Limb (tissue), 2 donors: Measurements from ENCODE around the gene BOLL.
"Not testable (repeated sequence)": the region's sequence is repeated elsewhere in the genome, so short reads cannot be mapped to it uniquely, and the experiment has no call there.

Experiments
- DNase-seq, 2 donors: peaks; one replicate each; pipeline ENCODE4 v3.0.0-alpha.2; 2016; ENCODE audit errors: extremely low spot score in 2 of 2

Gene BOLL

GRCh38 chr2:197784956-197785941, at the start of gene BOLL:
Gene BOLL (minus strand): TSS chr2:197785319. CDS start chr2:197781850, 3,469 bp downstream.
- peak in 1 of 2 donors; percentile 27 for DNase-seq

DNA sequence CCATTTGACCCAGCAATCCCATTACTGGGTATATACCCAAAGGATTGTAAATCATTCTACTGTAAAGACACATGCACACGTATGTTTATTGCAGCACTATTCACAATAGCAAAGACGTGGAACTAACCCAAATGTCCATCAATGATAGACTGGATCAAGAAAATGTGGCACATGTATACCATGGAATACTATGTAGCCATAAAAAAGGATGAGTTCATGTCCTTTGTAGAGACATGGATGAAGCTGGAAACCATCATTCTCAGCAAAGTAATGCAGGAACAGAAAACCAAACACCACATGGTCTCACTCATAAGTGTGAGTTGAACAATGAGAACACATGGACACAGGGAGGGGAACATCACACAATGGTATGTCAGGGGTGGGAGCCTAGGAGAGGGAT, 49.7 kb upstream of the BOLL start:
- not testable (repeated sequence) for DNase-seq

- DNase-seq: no peak
These were observed 43.5 kb upstream of the BOLL start for GRCh38 chr2:197828464-197829135.

DNA sequence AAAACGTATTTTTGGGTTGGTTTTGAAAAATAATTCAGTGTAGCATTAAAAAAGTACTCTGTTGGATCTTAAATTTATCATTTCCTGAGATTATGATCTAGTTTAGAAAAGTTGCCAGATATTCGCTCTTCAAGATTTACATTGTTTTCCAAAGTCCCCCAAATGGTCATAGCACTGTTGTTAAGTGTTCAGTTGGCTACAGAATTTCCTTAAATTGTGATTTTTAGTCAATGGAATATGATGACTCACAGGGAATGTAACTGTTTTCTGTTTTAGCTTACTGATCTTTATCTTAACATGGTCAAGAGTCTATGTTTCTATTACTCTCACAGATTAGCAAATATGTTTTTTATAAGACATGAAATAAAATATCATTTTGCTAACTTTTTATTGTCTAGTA, 42.5 kb upstream of the BOLL start:
- DNase-seq: no peak

DNA sequence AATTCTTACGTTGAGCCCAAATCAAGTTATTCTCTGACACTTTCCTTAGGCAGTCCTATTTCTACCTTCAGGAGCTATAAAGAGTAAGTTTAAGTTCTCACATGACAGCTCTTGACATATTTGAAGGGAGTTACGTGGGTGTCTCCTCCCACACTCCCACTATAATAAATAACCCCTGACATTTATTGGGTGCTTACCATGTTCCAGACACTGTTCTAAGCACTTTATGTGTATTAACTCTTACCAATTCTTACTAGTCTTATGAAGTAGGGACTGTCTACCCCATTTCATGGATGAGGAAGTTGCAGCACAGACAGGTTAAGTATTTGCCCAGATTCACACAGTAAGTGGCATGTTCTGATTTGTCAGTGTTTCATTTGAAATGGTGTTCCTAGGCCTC, 37.2 kb upstream of the BOLL start:
- DNase-seq: no peak

DNA sequence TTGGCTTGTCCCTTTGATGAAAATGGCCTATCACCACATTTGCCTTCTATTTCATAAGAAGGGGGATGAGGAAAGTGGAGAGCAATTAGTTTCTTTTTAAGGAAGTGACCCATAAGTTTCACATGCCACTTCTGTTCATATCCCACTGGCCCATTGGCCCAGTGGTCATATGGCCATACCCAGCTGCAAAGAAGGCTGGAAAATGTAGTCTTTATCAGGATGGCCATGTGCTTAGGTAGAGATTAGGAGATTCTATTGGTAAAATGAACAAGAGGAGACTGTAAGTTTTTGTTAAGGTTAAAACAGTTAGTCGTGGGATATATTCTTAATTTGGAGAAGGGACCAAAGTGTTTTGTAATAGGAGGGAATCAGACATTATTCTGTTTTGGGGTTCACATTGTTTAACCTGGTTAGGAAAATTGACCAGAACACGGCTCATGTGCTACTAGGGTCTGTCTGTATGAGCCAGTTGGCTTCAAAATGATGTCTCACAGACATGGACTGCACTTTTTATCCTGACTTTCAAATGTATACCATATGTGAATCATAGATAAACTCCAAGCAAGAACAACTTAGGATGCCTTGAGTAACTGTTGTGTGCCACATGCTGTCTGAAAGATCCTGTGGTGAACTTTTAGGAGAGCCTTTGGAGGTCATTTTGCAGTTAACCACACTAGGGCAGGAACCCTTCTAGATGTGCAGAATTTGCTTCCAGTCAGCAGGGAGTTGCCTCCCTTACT, 36.6 kb upstream of the BOLL start:
- DNase-seq: no peak

DNA sequence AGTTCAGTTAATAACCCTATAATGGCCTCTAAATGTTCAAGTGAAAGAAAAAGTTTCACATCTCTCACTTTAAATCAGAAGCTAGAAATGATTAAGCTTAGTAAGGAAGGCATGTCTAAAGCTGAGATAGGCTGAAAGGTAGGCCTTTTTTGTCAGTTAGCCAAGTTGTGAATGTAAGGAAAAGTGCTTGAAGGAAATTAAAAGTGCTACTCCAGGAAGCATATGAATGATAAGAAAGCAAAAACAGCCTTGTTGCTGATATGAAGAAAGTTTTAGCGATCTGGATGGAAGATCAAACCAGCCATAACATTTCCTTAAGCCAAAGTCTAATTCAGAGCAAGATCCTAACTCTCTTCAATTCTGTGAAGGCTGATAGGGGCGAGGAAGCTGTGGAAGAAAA, 29.4 kb upstream of the BOLL start:
- no peak for DNase-seq

DNA sequence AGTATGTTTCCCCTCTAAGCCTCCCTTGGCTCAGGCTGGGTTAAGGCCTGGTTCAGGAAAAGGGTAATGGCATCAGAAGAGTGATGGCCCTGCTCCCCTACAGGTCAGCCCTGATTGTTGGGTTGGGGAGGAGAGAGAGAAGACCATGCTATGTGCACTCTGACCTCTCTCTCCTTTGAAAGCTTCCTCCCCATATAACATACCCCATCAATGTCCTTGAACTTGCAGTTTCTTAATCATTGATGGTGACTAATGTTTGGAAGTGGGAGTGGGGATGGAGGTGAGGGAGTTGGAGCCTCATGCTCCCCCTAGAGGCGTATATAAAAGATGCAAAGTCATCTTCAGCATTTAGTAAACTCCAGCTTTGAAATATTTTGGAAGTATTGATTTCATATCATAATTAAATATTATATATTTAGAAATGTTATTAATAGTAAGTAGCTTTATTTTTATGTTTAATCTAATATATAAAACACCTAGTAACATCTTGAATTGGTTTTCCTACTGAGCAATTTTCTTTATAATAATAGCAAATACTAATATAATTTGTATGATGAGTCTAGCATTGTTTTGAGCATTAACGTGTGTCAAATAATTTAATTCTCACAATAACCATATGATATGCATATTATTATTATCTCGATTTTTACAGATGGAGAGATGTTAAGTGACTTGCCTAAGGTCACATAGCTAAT, 28.1 kb upstream of the BOLL start:
- no peak for DNase-seq

GRCh38 chr2:197810491-197810890, 25.4 kb upstream of the BOLL start:
- no peak for DNase-seq

DNA sequence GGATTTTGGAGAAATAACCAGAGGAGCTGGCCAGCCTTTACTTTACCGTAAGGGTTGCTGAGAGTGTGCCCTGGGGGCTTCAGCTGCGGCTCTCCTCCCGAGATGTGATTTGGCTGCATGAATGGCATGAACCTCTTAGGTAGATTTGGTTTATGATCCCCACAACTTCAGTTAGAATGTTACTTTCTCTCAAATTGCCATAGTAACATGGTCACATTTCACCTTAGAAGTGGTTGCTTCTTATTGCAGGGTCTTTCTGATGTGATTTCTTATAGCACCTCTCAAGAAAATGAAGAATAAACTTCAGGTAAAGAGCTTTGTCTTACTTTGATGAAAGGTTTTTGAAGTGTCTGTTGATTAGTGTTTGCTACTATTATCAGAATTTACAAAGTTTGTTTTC, 24.9 kb upstream of the BOLL start:
- DNase-seq: no peak

DNA sequence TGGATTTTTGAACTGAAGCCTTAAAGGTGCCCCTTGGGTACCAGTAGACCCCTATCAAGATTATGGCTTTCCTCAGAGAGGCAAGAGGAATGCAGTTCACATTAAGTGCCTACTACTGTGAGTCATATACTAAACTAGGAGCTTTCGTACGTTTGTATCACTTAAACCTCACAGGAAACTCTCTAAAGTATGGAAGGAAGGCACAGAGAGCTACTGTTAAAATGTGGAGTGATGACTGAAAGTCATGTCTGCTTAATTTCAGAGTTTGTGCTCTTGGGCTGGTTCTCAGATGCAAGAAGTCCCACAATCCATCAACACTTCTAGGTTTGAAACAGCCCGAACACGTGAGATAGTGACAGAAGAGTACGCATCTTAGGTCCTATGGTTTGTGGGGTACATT, 23.9 kb upstream of the BOLL start:
- no peak for DNase-seq

DNA sequence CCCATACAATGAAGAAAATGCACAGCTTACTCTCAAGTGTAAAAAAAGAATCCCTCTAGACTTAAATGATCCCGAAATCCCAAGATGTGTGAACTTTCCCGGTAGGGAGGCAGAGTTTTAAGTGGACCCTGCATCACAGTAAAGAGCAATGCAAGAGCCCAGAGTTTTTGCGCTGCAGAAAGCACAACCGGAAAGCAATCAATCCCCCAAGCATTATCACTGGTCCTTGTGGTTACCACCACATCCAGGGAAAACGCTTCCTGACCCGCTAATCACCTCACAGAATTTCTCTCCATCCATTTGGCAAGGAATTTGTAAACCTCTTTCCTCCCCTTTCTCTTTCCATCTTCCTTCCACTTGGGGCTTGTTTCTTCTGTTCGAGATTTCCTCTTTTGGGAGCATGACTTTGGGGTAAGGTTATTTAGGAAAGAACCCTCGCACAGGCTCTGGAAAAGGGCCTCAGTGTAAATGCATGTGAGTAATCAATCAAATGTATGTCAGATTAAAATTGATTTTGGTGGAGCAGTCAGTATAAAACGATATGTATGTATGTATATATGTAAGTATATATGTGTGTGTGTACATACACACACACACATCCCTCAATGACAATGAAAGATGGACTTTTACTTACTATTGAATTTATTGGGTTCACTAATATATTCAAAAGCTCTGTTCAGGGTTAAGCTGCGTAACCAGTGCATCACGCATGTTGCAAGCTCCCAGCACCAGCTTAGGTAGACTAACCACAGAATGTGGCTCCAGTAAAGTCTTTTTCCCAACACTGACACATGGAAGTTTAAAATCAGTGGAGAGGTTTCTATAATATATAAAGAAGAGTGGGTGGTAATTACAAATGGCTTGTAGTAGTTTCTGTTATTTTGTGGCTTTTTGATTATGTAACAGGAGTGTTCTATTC, 20.9 kb upstream of the BOLL start:
- DNase-seq: no peak

- peak in 1 of 2 donors; percentile 57 for DNase-seq
These were observed 19.9 kb upstream of the BOLL start for GRCh38 chr2:197804758-197805714.

DNA sequence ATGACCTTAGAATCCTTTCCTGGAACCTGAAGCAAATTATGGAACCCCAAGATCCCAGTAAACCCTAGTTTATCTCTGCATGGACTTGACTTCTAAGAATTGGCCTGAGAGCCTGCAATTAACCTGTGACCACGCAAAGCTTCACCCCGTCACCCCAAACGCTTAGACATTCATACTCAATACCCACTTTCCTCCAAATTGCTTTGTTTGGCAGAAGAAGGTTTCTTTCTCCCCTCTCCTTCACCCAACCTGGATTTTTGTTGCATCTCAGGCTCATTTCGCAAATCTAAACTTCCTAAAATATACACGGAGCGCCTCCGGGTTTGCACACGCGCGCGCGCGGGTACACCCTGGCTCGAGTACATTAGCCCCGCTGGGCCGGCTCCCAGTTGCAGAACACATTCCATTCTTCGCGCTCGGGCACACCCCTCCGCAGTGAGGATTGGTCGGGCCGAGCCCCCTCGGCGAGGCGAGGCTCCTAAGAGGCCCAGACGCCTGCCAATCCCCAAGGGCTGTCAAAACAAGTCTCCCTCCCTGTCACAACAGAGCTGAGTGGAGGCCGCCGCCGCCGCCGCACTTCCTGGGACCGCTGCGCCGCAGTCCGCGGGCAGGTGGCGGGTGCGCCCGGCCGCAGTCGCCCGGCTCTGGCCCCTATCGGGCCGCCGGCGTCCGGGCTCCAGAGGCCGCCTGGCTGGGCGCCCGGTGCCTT, 19.1 kb upstream of the BOLL start, which contains the start of gene PLCL1:
Gene PLCL1, plus strand, starts transcription at position 545 of the 709 bp plus-strand sequence.
- DNase-seq: peak; percentile 82 to 89

GRCh38 chr2:197803033-197803444, 17.9 kb upstream of the BOLL start:
- DNase-seq: peak; percentile 39 to 78

DNA sequence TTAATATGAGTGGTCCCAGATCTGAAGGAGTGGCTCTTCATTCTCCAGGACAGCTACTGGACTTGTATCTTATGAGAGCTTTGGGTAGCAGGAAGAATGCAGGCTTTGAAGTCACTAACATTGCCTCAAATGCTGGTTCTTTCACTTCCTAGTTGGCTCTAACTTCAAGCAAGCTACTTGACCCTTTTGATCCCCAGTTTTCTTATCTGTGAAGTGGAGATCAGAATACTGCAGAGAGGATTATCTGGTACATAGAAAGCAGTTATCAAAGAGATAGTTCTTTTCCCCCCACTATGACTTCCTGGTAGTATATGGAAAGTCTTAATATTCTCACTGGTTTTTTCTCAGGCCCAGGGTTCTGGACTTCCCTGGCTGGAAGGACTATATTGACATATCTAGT, 15.9 kb upstream of the BOLL start:
- no peak for DNase-seq

- no peak for DNase-seq
These were observed 15.0 kb upstream of the BOLL start for GRCh38 chr2:197800091-197800490.

DNA sequence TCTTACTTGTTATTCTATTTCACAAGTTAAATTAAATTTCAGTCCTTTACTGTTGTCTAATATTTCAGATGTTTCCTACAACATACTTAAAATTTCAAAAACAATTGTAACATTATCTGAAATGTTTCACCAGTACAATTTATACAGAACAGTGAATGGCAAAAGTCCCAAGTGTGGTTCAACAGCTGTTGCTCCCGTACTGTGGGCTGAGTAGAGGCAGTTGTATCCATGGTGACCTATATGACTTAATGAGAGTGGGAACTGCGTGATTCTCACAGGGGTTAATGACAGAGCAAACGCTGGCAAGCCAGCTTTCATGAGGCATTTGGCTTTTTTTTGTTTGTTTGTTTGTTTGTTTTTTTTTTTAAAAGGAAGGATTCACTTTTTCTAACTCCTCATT, 13.9 kb upstream of the BOLL start:
- no peak for DNase-seq
